K562 (cell line): ENCODE results near the gene GALNS. TPM values are rescaled to one million over a fixed set of nuclear protein-coding genes. Genes with fewer than 3 reads are reported as not detected.

Experiments
- ETV5 ChIP-seq: sonication (generic); formaldehyde crosslinking; IDR thresholded peaks from 2 replicates; pipeline ENCODE4 v1.4.0; 2020; ENCODE audit warnings: low read depth, mild to moderate bottlenecking, missing genetic modification reagents
- FOXA3 ChIP-seq, 2 experiments: fragments of 450-650 bp in 1 of 2; sonication (generic) in 1 of 2; formaldehyde crosslinking; IDR thresholded peaks in 1 of 2; conservative IDR thresholded peaks in 1 of 2; 2 replicates each; pipeline versions ENCODE4 v1.4.0 to v1.8.0; 2020 to 2022; ENCODE audit warnings: mild to moderate bottlenecking in 2 of 2, missing genetic modification reagents in 1 of 2
- GTF2E2 ChIP-seq: fragments of 200-800 bp; sonication (Bioruptor generic); IDR thresholded peaks from 2 replicates; pipeline ENCODE4 v1.6.1; 2016; ENCODE audit warnings: missing genetic modification characterization, missing compliant biosample characterization
- HDAC1 ChIP-seq, 2 experiments: fragments of 450-650 bp; IDR thresholded peaks; 2 replicates each; pipeline ENCODE4 v1.6.1; 2016 to 2017; ENCODE audit warnings: inconsistent platforms in 1 of 2, mild to moderate bottlenecking in 1 of 2, moderate library complexity in 1 of 2
- PHB2 ChIP-seq: fragments of 450-650 bp; IDR thresholded peaks from 2 replicates; pipeline ENCODE4 v1.6.1; 2017; ENCODE audit warnings: low read depth
- POLR2G ChIP-seq: fragments of 200-400 bp; formaldehyde crosslinking; IDR thresholded peaks from 2 replicates; pipeline ENCODE4 v1.6.1; 2017; ENCODE audit warnings: low read depth, mild to moderate bottlenecking, antibody characterized with exemption, low read length, moderate library complexity
- RBM39 ChIP-seq: fragments of 200-400 bp; formaldehyde crosslinking; optimal IDR thresholded peaks from 2 replicates; pipeline ENCODE3; 2018; ENCODE audit warnings: low read depth, low read length
- TAF1 ChIP-seq: IDR thresholded peaks from 2 replicates; pipeline ENCODE4 v1.6.1; 2011; ENCODE audit warnings: mild to moderate bottlenecking, low read length, moderate library complexity; ENCODE audit not compliant: insufficient read depth, control insufficient read depth, severe bottlenecking; ENCODE audit errors: extremely low read depth
- ZNF133 ChIP-seq: fragments of 250-450 bp; sonication (Bioruptor Pico); IDR thresholded peaks from 2 replicates; pipeline ENCODE4 v1.4.0; 2020; ENCODE audit warnings: mild to moderate bottlenecking
- ZNF318 ChIP-seq, 2 experiments: fragments of 450-650 bp; IDR thresholded peaks; 2 replicates each; pipeline ENCODE4 v1.6.1; 2016; ENCODE audit warnings: mild to moderate bottlenecking in 2 of 2, borderline replicate concordance in 1 of 2, low read depth in 1 of 2, moderate library complexity in 1 of 2
- ZNF609 ChIP-seq: sonication (generic); formaldehyde crosslinking; IDR thresholded peaks from 2 replicates; pipeline ENCODE4 v1.8.1; 2023; ENCODE audit warnings: missing genetic modification reagents, mild to moderate bottlenecking, borderline replicate concordance
- polyA plus RNA-seq, 8 experiments: library from polyadenylated mRNA; depleted of rRNA in 4 of 8; stranded (reverse) in 5 of 8; unstranded in 3 of 8; fragments of >200 nt; fragmentation: Nextera tagmentation in 2 of 8; fragmentation: Illumina TruSeq in 1 of 8; extraction: Ambion mirVana in 2 of 8; extraction: Trizol in 1 of 8; gene quantifications; 2 replicates each; pipeline versions ENCODE4 v1.2.1 to v1.2.3, GENCODE V29; 2011 to 2014; ENCODE audit warnings: inconsistent platforms in 1 of 8, missing spikeins in 1 of 8
- total RNA-seq, 7 experiments: library from RNA; depleted of rRNA in 6 of 7; stranded (reverse); fragments of >200 nt in 6 of 7; fragmentation: Illumina TruSeq in 2 of 7; extraction: Trizol in 2 of 7; gene quantifications; 2 replicates each; pipeline versions ENCODE4 v1.2.1 to v1.2.3, GENCODE V29; 2011 to 2021; ENCODE audit warnings: low replicate concordance in 1 of 7

Gene GALNS
- total and polyA plus RNA-seq, 9 of the 15 experiments (the other 6 are each of a cell fraction or from before 2014, with no cell fraction given) = 0.38 to 13.2 (median 4.3) TPM

- TF ChIP-seq ZNF609 = peak; percentile 60; the same call in 1 of the 2 replicates
- peak; percentile 65 for TF ChIP-seq TAF1
- no peak for TF ChIP-seq RBM39
- no peak for TF ChIP-seq ZNF318 (IDR thresholded peaks at IDR 0.05; ENCODE audit: borderline replicate concordance in 1 of 2, low read depth in 1 of 2)
- TF ChIP-seq ETV5 (CRISPR knock-in tag) = no peak
- no peak for TF ChIP-seq PHB2
- TF ChIP-seq ZNF133 (CRISPR knock-in tag) = no peak
- TF ChIP-seq GTF2E2 = no peak
- TF ChIP-seq FOXA3 (CRISPR knock-in tag; conservative IDR thresholded peaks at IDR 0.05 in 1 of 2, IDR thresholded peaks at IDR 0.05 in 1 of 2) = no peak
- TF ChIP-seq HDAC1 (IDR thresholded peaks at IDR 0.05) = peak in 1 of 2 experiments; percentile 79; a peak in 2 of 4 replicates
- TF ChIP-seq POLR2G = peak; percentile 77
These were observed 86.9 kb downstream of the GALNS start (continued) for GRCh38 chr16:88769617-88770460.
